Measurements from ENCODE around the gene EIF2D. TPM values are rescaled to one million over a fixed set of nuclear protein-coding genes. Genes with fewer than 3 reads are reported as not detected.

The EIF2D gene
- total and polyA plus RNA-seq, 9 of the 15 experiments (the other 6 are each of a cell fraction or from before 2014, with no cell fraction given): 81.1 to 138 (median 93.9) TPM

DNA sequence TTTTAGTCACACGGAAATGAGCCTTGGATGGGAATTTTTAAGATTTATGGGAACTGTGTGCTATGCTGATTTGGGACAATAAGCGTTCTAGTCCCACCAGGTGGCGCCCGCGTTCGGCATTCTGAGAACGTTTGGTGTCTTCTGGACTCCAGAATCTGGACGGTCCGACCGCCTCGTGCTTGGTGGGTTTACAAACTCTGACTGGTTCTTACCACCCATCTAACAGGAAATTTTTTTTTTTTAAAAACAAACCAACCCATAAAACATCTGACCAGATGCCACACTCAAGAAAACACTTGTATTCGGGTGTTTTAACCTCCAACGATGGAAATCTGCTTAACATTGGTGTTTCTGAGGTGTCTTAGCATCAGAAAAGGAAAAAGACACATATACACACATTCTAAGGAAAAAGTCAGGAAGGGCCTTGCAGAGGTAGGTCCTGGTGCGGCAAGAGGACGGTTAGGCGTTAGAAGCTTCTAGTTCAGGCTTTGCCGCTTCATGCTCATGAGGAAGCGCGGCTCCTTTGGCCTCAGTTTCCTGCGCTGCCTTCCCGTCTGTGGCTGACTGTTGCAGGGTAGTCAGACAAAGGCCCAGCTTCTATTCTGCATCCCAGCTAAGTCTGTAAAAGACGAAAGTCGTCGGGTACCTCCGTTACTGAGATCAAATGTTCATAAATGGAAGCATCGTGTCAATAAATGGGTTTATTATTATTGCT, 22.3 kb upstream of the EIF2D start (continued):
- TF ChIP-seq, protein P1, sequence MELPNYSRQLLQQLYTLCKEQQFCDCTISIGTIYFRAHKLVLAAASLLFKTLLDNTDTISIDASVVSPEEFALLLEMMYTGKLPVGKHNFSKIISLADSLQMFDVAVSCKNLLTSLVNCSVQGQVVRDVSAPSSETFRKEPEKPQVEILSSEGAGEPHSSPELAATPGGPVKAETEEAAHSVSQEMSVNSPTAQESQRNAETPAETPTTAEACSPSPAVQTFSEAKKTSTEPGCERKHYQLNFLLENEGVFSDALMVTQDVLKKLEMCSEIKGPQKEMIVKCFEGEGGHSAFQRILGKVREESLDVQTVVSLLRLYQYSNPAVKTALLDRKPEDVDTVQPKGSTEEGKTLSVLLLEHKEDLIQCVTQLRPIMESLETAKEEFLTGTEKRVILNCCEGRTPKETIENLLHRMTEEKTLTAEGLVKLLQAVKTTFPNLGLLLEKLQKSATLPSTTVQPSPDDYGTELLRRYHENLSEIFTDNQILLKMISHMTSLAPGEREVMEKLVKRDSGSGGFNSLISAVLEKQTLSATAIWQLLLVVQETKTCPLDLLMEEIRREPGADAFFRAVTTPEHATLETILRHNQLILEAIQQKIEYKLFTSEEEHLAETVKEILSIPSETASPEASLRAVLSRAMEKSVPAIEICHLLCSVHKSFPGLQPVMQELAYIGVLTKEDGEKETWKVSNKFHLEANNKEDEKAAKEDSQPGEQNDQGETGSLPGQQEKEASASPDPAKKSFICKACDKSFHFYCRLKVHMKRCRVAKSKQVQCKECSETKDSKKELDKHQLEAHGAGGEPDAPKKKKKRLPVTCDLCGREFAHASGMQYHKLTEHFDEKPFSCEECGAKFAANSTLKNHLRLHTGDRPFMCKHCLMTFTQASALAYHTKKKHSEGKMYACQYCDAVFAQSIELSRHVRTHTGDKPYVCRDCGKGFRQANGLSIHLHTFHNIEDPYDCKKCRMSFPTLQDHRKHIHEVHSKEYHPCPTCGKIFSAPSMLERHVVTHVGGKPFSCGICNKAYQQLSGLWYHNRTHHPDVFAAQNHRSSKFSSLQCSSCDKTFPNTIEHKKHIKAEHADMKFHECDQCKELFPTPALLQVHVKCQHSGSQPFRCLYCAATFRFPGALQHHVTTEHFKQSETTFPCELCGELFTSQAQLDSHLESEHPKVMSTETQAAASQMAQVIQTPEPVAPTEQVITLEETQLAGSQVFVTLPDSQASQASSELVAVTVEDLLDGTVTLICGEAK (IDR thresholded peaks at IDR 0.05): peak; percentile 23; the same call in 1 of the 2 replicates
- TF ChIP-seq, protein P1 (CRISPR knock-in tag; IDR thresholded peaks at IDR 0.05): no peak
- no peak for TF ChIP-seq C11orf30 (IDR thresholded peaks at IDR 0.05; ENCODE audit: low read depth)
- TF ChIP-seq, protein P2, sequence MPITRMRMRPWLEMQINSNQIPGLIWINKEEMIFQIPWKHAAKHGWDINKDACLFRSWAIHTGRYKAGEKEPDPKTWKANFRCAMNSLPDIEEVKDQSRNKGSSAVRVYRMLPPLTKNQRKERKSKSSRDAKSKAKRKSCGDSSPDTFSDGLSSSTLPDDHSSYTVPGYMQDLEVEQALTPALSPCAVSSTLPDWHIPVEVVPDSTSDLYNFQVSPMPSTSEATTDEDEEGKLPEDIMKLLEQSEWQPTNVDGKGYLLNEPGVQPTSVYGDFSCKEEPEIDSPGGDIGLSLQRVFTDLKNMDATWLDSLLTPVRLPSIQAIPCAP (CRISPR knock-in tag; IDR thresholded peaks at IDR 0.05; ENCODE audit: borderline replicate concordance): no peak
- TF ChIP-seq DPF2 (IDR thresholded peaks at IDR 0.05): no peak
- TF ChIP-seq CCAR2 (IDR thresholded peaks at IDR 0.05; ENCODE audit: low read depth, low read length): no peak
- no peak for TF ChIP-seq GATAD2B (IDR thresholded peaks at IDR 0.05; ENCODE audit: borderline replicate concordance)
- TF ChIP-seq TARDBP (IDR thresholded peaks at IDR 0.05): peak; percentile 83; the same call in 1 of the 2 replicates
- TF ChIP-seq, protein P3, sequence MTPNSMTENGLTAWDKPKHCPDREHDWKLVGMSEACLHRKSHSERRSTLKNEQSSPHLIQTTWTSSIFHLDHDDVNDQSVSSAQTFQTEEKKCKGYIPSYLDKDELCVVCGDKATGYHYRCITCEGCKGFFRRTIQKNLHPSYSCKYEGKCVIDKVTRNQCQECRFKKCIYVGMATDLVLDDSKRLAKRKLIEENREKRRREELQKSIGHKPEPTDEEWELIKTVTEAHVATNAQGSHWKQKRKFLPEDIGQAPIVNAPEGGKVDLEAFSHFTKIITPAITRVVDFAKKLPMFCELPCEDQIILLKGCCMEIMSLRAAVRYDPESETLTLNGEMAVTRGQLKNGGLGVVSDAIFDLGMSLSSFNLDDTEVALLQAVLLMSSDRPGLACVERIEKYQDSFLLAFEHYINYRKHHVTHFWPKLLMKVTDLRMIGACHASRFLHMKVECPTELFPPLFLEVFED (CRISPR knock-in tag; conservative IDR thresholded peaks at IDR 0.05): no peak
- TF ChIP-seq TAF1 (IDR thresholded peaks at IDR 0.05; ENCODE audit: control insufficient read depth, extremely low read depth, insufficient read depth, low read length, severe bottlenecking): no peak
- no peak for TF ChIP-seq ZSCAN29 (IDR thresholded peaks at IDR 0.05)
- no peak for TF ChIP-seq HEY1 (CRISPR knock-in tag; IDR thresholded peaks at IDR 0.05; ENCODE audit: borderline replicate concordance)
- no peak for TF ChIP-seq MTF1 (CRISPR knock-in tag; IDR thresholded peaks at IDR 0.05; ENCODE audit: borderline replicate concordance)
- no peak for TF ChIP-seq ZNF695 (CRISPR knock-in tag; IDR thresholded peaks at IDR 0.05)
- TF ChIP-seq ZNF436 (CRISPR knock-in tag; IDR thresholded peaks at IDR 0.05): no peak
- no peak for TF ChIP-seq POLR2A (conservative IDR thresholded peaks at IDR 0.05)
- TF ChIP-seq RFX1 (IDR thresholded peaks at IDR 0.05): no peak
